GM23338 (cell line): ENCODE results near the gene ARR3. TPM values are rescaled to one million over a fixed set of nuclear protein-coding genes. Genes with fewer than 3 reads are reported as not detected.

Source experiments
- ATAC-seq: fragments of 200-7000 bp; cut with Tn5 transposase; 3 replicates; pipeline ENCODE4 v1.9.1; 2020
- DNase-seq: peaks from one replicate; pipeline ENCODE4 v3.0.0-alpha.2; 2015; ENCODE audit warnings: low spot score
- H2AFZ ChIP-seq: fragments of 200-600 bp; sonication (generic); 2 replicates; pipeline ENCODE4 v1.8.0; 2016; ENCODE audit warnings: antibody characterized with exemption, mild to moderate bottlenecking, moderate library complexity
- H3F3A ChIP-seq: fragments of 200-600 bp; sonication (generic); replicated peaks from 2 replicates; pipeline ENCODE4 v1.8.0; 2017; ENCODE audit warnings: antibody characterized with exemption, mixed run types, low read depth
- H3K27ac ChIP-seq: fragments of 200-600 bp; sonication (generic); 2 replicates; pipeline ENCODE4 v1.6.1; 2016; ENCODE audit warnings: low read depth
- H3K27me3 ChIP-seq: fragments of 200-600 bp; sonication (generic); 2 replicates; pipeline ENCODE4 v1.8.0; 2016; ENCODE audit warnings: mild to moderate bottlenecking, mixed run types, moderate library complexity; ENCODE audit not compliant: insufficient read depth
- H3K36me3 ChIP-seq: fragments of 200-600 bp; sonication (generic); 2 replicates; pipeline ENCODE4 v1.8.0; 2016; ENCODE audit warnings: mild to moderate bottlenecking; ENCODE audit not compliant: insufficient read depth
- H3K4me1 ChIP-seq: fragments of 200-600 bp; sonication (generic); 2 replicates; pipeline ENCODE4 v1.8.0; 2016; ENCODE audit warnings: mild to moderate bottlenecking, moderate library complexity; ENCODE audit not compliant: insufficient read depth
- H3K4me2 ChIP-seq: fragments of 200-600 bp; sonication (generic); 2 replicates; pipeline ENCODE4 v1.7.1; 2017; ENCODE audit warnings: mixed run types
- H3K4me3 ChIP-seq: fragments of 200-600 bp; sonication (generic); 2 replicates; pipeline ENCODE4 v1.6.1; 2016; ENCODE audit warnings: mixed run types
- H3K79me2 ChIP-seq: fragments of 200-600 bp; sonication (generic); replicated peaks from 2 replicates; pipeline ENCODE4 v1.8.0; 2017; ENCODE audit warnings: mild to moderate bottlenecking; ENCODE audit not compliant: insufficient read depth
- H3K9me2 ChIP-seq: fragments of 200-600 bp; sonication (generic); 2 replicates; pipeline ENCODE4 v1.8.0; 2017; ENCODE audit not compliant: insufficient read depth
- H4K20me1 ChIP-seq: fragments of 200-600 bp; sonication (generic); replicated peaks from 2 replicates; pipeline ENCODE4 v1.8.0; 2017; ENCODE audit warnings: mild to moderate bottlenecking; ENCODE audit not compliant: insufficient read depth
- H3K27ac Mint-ChIP-seq: 2 replicates; pipeline ENCODE4 v1.8.0; 2020; ENCODE audit warnings: inconsistent platforms, mild to moderate bottlenecking, moderate library complexity, mixed read lengths
- H3K27me3 Mint-ChIP-seq: 3 replicates; pipeline ENCODE4 v1.8.0; 2022; ENCODE audit warnings: low read depth, mild to moderate bottlenecking, moderate library complexity, mixed read lengths, inconsistent platforms; ENCODE audit not compliant: insufficient read depth, poor library complexity
- H3K36me3 Mint-ChIP-seq: 3 replicates; pipeline ENCODE4 v1.8.0; 2021; ENCODE audit warnings: low read depth, mild to moderate bottlenecking, inconsistent platforms, moderate library complexity, mixed read lengths
- H3K4me1 Mint-ChIP-seq: 3 replicates; pipeline ENCODE4 v1.8.0; 2020; ENCODE audit warnings: mild to moderate bottlenecking, inconsistent platforms, mixed read lengths
- H3K4me3 Mint-ChIP-seq: 3 replicates; pipeline ENCODE4 v1.8.0; 2021; ENCODE audit warnings: moderate library complexity, mild to moderate bottlenecking, inconsistent platforms, mixed read lengths
- H3K9me3 Mint-ChIP-seq: 3 replicates; pipeline ENCODE4 v1.8.0; 2020; ENCODE audit warnings: moderate library complexity, mild to moderate bottlenecking, inconsistent platforms, mixed read lengths
- CREB1 ChIP-seq: fragments of 250-450 bp; sonication (Bioruptor Pico); IDR thresholded peaks from 2 replicates; pipeline ENCODE4 v1.5.0; 2020; ENCODE audit warnings: low read depth, mild to moderate bottlenecking, moderate library complexity
- EZH2 ChIP-seq: fragments of 200-600 bp; sonication (generic); IDR thresholded peaks from one replicate; pipeline ENCODE4 v1.8.0; 2017; ENCODE audit warnings: antibody characterized with exemption, mild to moderate bottlenecking, low read depth; ENCODE audit not compliant: unreplicated experiment
- EZH2phosphoT487 ChIP-seq: fragments of 200-600 bp; sonication (generic); IDR thresholded peaks from one replicate; pipeline ENCODE4 v1.8.1; 2018; ENCODE audit warnings: antibody characterized with exemption; ENCODE audit not compliant: unreplicated experiment
- JUNB ChIP-seq: IDR thresholded peaks from one replicate; pipeline ENCODE4 v1.6.1; 2016; ENCODE audit warnings: antibody characterized with exemption; ENCODE audit not compliant: unreplicated experiment
- NANOG ChIP-seq: IDR thresholded peaks from 2 replicates; pipeline ENCODE4 v1.6.1; 2016; ENCODE audit warnings: antibody characterized with exemption, borderline replicate concordance
- POLR2AphosphoS5 ChIP-seq: IDR thresholded peaks from 2 replicates; pipeline ENCODE4 v1.6.1; 2016; ENCODE audit warnings: antibody characterized with exemption, low read depth
- STAT1 ChIP-seq: IDR thresholded peaks from one replicate; pipeline ENCODE4 v1.6.1; 2016; ENCODE audit warnings: antibody characterized with exemption; ENCODE audit not compliant: unreplicated experiment
- ZNF114 ChIP-seq: fragments of 250-450 bp; sonication (Bioruptor Pico); IDR thresholded peaks from 2 replicates; pipeline ENCODE4 v1.5.0; 2020; ENCODE audit warnings: mild to moderate bottlenecking, moderate library complexity
- ZNF331 ChIP-seq: fragments of 250-450 bp; sonication (Bioruptor Pico); IDR thresholded peaks from 2 replicates; pipeline ENCODE4 v1.5.0; 2020; ENCODE audit warnings: low read depth, mild to moderate bottlenecking, moderate library complexity
- polyA plus RNA-seq: library from polyadenylated mRNA; unstranded; fragments of >200 nt; fragmentation: Nextera tagmentation; extraction: Ambion mirVana; gene quantifications from 2 replicates; pipeline ENCODE4 v1.2.1, GENCODE V29; 2016
- total RNA-seq: library from RNA; depleted of rRNA; stranded (reverse); fragments of >200 nt; shearing (Covaris generic); gene quantifications from 2 replicates; pipeline ENCODE4 v1.2.3, GENCODE V29; 2014
- TF ChIP-seq, protein P1 (sequence below): IDR thresholded peaks from 2 replicates; pipeline ENCODE4 v1.6.1; 2016; ENCODE audit warnings: antibody characterized with exemption
- TF ChIP-seq, protein P2 (sequence below): IDR thresholded peaks from one replicate; pipeline ENCODE4 v1.6.1; 2018; ENCODE audit warnings: antibody characterized with exemption; ENCODE audit not compliant: unreplicated experiment
- TF ChIP-seq, protein P3 (sequence below), 2 experiments: fragments of 200-600 bp in 1 of 2; sonication (generic) in 1 of 2; conservative IDR thresholded peaks; 2 replicates each; pipeline versions ENCODE4 v1.5.1 to v1.6.1; 2016 to 2017; ENCODE audit warnings: antibody characterized with exemption in 2 of 2, low read depth in 2 of 2, mild to moderate bottlenecking in 2 of 2, moderate library complexity in 1 of 2
- TF ChIP-seq, protein P4 (sequence below): fragments of 250-450 bp; sonication (Bioruptor Pico); IDR thresholded peaks from 2 replicates; pipeline ENCODE4 v1.5.0; 2020; ENCODE audit warnings: mild to moderate bottlenecking, moderate library complexity

The ARR3 gene
- total and polyA plus RNA-seq, 2 experiments from 2014 or later = not detected

DNA sequence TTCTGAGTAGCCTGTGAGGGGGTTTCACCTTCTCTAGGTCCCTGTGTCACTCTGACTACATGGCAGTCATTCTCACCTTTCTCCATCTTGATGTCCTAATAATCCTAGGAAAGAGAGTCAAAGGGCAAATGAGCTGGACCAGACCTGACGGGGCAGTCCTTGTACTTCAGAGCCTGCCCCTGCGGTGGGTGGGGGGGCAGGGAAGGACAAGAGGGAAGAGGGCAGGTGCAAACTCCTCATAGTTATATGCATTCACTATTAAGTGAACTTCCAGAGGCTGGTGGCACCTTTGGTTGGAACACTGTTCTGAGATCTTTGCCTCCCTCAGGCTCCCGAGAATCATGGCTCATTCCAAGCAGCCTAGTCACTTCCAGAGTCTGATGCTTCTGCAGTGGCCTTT, 33.8 kb upstream of the ARR3 start, which contains the start of gene AWAT1:
TSS of gene AWAT1 (plus strand) at position 301 of the 400 bp plus-strand sequence. CDS start at position 342, 41 bp downstream.
- H3K27me3 ChIP-seq = no peaks in the 10 kb centered on the region
- H3K79me2 ChIP-seq = no peaks in the 10 kb centered on the region
- Mint-ChIP-seq H3K36me3 (no peaks in the 10 kb centered on the region), H3K4me3 (no peak within 1 kb of the TSS), H3K27me3 (peaks cover 2% of the 10 kb centered on the region), H3K27ac (no peak within 1 kb of the TSS), H3K9me3 (no peaks in the 10 kb centered on the region), H3K4me1 (no peaks in the 10 kb centered on the region; the same call in 2 of the 3 replicates)
- H3K4me2 ChIP-seq = no peak within 1 kb of the TSS
- ATAC-seq (no peak), DNase-seq (no peak)
- H3F3A ChIP-seq = no peaks in the 10 kb centered on the region
- H3K27ac ChIP-seq = no peak within 1 kb of the TSS
- H3K4me3 ChIP-seq = no peak within 1 kb of the TSS
- H3K36me3 ChIP-seq = no peaks in the 10 kb centered on the region
- H4K20me1 ChIP-seq = no peaks in the 10 kb centered on the region
- H3K4me1 ChIP-seq = no peaks in the 10 kb centered on the region
- H2AFZ ChIP-seq = no peak within 1 kb of the TSS
- no peaks in the 10 kb centered on the region for H3K9me2 ChIP-seq
- TF ChIP-seq EZH2 (no peak), ZNF331 (no peak), POLR2AphosphoS5 (no peak), EZH2phosphoT487 (no peak), CREB1 (CRISPR knock-in tag) (no peak), STAT1 (no peak), JUNB (no peak), NANOG (no peak), ZNF114 (CRISPR knock-in tag) (no peak)
- TF ChIP-seq, protein P1, sequence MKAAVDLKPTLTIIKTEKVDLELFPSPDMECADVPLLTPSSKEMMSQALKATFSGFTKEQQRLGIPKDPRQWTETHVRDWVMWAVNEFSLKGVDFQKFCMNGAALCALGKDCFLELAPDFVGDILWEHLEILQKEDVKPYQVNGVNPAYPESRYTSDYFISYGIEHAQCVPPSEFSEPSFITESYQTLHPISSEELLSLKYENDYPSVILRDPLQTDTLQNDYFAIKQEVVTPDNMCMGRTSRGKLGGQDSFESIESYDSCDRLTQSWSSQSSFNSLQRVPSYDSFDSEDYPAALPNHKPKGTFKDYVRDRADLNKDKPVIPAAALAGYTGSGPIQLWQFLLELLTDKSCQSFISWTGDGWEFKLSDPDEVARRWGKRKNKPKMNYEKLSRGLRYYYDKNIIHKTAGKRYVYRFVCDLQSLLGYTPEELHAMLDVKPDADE = no peak
- TF ChIP-seq, protein P2, sequence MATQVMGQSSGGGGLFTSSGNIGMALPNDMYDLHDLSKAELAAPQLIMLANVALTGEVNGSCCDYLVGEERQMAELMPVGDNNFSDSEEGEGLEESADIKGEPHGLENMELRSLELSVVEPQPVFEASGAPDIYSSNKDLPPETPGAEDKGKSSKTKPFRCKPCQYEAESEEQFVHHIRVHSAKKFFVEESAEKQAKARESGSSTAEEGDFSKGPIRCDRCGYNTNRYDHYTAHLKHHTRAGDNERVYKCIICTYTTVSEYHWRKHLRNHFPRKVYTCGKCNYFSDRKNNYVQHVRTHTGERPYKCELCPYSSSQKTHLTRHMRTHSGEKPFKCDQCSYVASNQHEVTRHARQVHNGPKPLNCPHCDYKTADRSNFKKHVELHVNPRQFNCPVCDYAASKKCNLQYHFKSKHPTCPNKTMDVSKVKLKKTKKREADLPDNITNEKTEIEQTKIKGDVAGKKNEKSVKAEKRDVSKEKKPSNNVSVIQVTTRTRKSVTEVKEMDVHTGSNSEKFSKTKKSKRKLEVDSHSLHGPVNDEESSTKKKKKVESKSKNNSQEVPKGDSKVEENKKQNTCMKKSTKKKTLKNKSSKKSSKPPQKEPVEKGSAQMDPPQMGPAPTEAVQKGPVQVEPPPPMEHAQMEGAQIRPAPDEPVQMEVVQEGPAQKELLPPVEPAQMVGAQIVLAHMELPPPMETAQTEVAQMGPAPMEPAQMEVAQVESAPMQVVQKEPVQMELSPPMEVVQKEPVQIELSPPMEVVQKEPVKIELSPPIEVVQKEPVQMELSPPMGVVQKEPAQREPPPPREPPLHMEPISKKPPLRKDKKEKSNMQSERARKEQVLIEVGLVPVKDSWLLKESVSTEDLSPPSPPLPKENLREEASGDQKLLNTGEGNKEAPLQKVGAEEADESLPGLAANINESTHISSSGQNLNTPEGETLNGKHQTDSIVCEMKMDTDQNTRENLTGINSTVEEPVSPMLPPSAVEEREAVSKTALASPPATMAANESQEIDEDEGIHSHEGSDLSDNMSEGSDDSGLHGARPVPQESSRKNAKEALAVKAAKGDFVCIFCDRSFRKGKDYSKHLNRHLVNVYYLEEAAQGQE = no peak
- TF ChIP-seq, protein P3, sequence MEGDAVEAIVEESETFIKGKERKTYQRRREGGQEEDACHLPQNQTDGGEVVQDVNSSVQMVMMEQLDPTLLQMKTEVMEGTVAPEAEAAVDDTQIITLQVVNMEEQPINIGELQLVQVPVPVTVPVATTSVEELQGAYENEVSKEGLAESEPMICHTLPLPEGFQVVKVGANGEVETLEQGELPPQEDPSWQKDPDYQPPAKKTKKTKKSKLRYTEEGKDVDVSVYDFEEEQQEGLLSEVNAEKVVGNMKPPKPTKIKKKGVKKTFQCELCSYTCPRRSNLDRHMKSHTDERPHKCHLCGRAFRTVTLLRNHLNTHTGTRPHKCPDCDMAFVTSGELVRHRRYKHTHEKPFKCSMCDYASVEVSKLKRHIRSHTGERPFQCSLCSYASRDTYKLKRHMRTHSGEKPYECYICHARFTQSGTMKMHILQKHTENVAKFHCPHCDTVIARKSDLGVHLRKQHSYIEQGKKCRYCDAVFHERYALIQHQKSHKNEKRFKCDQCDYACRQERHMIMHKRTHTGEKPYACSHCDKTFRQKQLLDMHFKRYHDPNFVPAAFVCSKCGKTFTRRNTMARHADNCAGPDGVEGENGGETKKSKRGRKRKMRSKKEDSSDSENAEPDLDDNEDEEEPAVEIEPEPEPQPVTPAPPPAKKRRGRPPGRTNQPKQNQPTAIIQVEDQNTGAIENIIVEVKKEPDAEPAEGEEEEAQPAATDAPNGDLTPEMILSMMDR (conservative IDR thresholded peaks at IDR 0.05; ENCODE audit: low read depth in 2 of 2) = no peak
- TF ChIP-seq, protein P4, sequence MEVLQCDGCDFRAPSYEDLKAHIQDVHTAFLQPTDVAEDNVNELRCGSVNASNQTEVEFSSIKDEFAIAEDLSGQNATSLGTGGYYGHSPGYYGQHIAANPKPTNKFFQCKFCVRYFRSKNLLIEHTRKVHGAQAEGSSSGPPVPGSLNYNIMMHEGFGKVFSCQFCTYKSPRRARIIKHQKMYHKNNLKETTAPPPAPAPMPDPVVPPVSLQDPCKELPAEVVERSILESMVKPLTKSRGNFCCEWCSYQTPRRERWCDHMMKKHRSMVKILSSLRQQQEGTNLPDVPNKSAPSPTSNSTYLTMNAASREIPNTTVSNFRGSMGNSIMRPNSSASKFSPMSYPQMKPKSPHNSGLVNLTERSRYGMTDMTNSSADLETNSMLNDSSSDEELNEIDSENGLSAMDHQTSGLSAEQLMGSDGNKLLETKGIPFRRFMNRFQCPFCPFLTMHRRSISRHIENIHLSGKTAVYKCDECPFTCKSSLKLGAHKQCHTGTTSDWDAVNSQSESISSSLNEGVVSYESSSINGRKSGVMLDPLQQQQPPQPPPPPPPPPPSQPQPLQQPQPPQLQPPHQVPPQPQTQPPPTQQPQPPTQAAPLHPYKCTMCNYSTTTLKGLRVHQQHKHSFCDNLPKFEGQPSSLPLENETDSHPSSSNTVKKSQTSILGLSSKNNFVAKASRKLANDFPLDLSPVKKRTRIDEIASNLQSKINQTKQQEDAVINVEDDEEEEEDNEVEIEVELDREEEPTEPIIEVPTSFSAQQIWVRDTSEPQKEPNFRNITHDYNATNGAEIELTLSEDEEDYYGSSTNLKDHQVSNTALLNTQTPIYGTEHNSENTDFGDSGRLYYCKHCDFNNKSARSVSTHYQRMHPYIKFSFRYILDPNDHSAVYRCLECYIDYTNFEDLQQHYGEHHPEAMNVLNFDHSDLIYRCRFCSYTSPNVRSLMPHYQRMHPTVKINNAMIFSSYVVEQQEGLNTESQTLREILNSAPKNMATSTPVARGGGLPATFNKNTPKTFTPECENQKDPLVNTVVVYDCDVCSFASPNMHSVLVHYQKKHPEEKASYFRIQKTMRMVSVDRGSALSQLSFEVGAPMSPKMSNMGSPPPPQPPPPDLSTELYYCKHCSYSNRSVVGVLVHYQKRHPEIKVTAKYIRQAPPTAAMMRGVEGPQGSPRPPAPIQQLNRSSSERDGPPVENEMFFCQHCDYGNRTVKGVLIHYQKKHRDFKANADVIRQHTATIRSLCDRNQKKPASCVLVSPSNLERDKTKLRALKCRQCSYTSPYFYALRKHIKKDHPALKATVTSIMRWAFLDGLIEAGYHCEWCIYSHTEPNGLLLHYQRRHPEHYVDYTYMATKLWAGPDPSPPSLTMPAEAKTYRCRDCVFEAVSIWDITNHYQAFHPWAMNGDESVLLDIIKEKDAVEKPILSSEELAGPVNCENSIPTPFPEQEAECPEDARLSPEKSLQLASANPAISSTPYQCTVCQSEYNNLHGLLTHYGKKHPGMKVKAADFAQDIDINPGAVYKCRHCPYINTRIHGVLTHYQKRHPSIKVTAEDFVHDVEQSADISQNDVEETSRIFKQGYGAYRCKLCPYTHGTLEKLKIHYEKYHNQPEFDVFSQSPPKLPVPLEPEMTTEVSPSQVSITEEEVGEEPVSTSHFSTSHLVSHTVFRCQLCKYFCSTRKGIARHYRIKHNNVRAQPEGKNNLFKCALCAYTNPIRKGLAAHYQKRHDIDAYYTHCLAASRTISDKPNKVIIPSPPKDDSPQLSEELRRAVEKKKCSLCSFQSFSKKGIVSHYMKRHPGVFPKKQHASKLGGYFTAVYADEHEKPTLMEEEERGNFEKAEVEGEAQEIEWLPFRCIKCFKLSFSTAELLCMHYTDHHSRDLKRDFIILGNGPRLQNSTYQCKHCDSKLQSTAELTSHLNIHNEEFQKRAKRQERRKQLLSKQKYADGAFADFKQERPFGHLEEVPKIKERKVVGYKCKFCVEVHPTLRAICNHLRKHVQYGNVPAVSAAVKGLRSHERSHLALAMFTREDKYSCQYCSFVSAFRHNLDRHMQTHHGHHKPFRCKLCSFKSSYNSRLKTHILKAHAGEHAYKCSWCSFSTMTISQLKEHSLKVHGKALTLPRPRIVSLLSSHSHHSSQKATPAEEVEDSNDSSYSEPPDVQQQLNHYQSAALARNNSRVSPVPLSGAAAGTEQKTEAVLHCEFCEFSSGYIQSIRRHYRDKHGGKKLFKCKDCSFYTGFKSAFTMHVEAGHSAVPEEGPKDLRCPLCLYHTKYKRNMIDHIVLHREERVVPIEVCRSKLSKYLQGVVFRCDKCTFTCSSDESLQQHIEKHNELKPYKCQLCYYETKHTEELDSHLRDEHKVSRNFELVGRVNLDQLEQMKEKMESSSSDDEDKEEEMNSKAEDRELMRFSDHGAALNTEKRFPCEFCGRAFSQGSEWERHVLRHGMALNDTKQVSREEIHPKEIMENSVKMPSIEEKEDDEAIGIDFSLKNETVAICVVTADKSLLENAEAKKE = no peak
